Measurements from ENCODE around the gene VEGFA. TPM values are rescaled to one million over a fixed set of nuclear protein-coding genes. Genes with fewer than 3 reads are reported as not detected.

VEGFA gene
- total RNA-seq, 1 experiment from 2014 or later = 112 TPM

GRCh38 chr6:43722920-43723545 is 47.0 kb upstream of the VEGFA start:
- no peaks in the 10 kb centered on the region for H3K9me2 ChIP-seq (ENCODE audit: insufficient read depth)
- peaks cover 28% of the 10 kb centered on the region for H3K4me1 ChIP-seq (replicated peaks; ENCODE audit: insufficient read depth)
- no peak overlapping the region for H2AFZ ChIP-seq
- no TSS peak for BruUV-seq (replicated peaks)
- no peaks in the 10 kb centered on the region for H3K9me3 ChIP-seq (ENCODE audit: insufficient read depth, low read depth)
- H3K36me3 ChIP-seq (ENCODE audit: low read depth) = no peaks in the 10 kb centered on the region
- TF ChIP-seq CTCF (conservative IDR thresholded peaks at IDR 0.05) = no peak
- no peak for TF ChIP-seq EZH2 (IDR thresholded peaks at IDR 0.05; ENCODE audit: low read depth)
- H3K27ac ChIP-seq = no peak overlapping the region
- no peak overlapping the region for H3K4me3 ChIP-seq
- intact Hi-C loops (cut with micrococcal nuclease; ENCODE audit: unreplicated experiment) = loop anchor here (5.0 kb wide), 1 partner anchor 229 kb away; no protein-coding TSS in a partner anchor
- no peak overlapping the region for H3K4me2 ChIP-seq
- H4K20me1 ChIP-seq (ENCODE audit: insufficient read depth) = no peaks in the 10 kb centered on the region
- no peaks in the 10 kb centered on the region for H3K27me3 ChIP-seq (ENCODE audit: insufficient read depth, low read depth)
- H3F3A ChIP-seq (ENCODE audit: insufficient read depth, low read depth) = peaks cover 7% of the 10 kb centered on the region; the same call in 1 of the 2 replicates
- ChIA-PET POLR2A (ENCODE audit: unreplicated experiment) (interaction anchor here (0.6 kb wide), 1 partner anchor 593 kb away, joined by 4 read pairs; no protein-coding TSS in a partner anchor), CTCF (no interaction called here)
- H3K79me2 ChIP-seq (ENCODE audit: low read depth) = no peaks in the 10 kb centered on the region
- no peak for DNase-seq

GRCh38 chr6:43723737-43724295 is 46.2 kb upstream of the VEGFA start:
- H3K9me2 ChIP-seq (ENCODE audit: insufficient read depth) = no peaks in the 10 kb centered on the region
- H3K4me1 ChIP-seq (replicated peaks; ENCODE audit: insufficient read depth) = peaks cover 28% of the 10 kb centered on the region
- POLR2A ChIA-PET (ENCODE audit: unreplicated experiment) = interaction anchor here (0.6 kb wide), 1 partner anchor 47 kb away, joined by 7 read pairs; no protein-coding TSS in a partner anchor
- H3F3A ChIP-seq (ENCODE audit: insufficient read depth, low read depth) = peaks cover 7% of the 10 kb centered on the region; the same call in 1 of the 2 replicates
- no peaks in the 10 kb centered on the region for H3K9me3 ChIP-seq (ENCODE audit: insufficient read depth, low read depth)
- no peaks in the 10 kb centered on the region for H3K36me3 ChIP-seq (ENCODE audit: low read depth)
- H3K4me3 ChIP-seq = no peak overlapping the region
- no peaks in the 10 kb centered on the region for H4K20me1 ChIP-seq (ENCODE audit: insufficient read depth)
- no TSS peak for BruUV-seq (replicated peaks)
- H3K27ac ChIP-seq = no peak overlapping the region
- H3K4me2 ChIP-seq = peak overlapping the region; percentile 69
- TF ChIP-seq CTCF (conservative IDR thresholded peaks at IDR 0.05) = peak; percentile 83
- TF ChIP-seq EZH2 (IDR thresholded peaks at IDR 0.05; ENCODE audit: low read depth) = no peak
- intact Hi-C loops (cut with micrococcal nuclease; ENCODE audit: unreplicated experiment) = loop anchor here (1.0 to 5.0 kb wide), 2 partner anchors 228 to 355 kb away; no protein-coding TSS in a partner anchor
- CTCF ChIA-PET = interaction anchor here (0.5 to 1.8 kb wide), 7 partner anchors 46 to 355 kb away, joined by 3 to 8 read pairs (median 5); partner anchors contain the start of gene VEGFA
- H2AFZ ChIP-seq = no peak overlapping the region
- peak; percentile 69 to 74 for DNase-seq
- no peaks in the 10 kb centered on the region for H3K79me2 ChIP-seq (ENCODE audit: low read depth)
- H3K27me3 ChIP-seq (ENCODE audit: insufficient read depth, low read depth) = no peaks in the 10 kb centered on the region

- POLR2A ChIA-PET (ENCODE audit: unreplicated experiment) = interaction anchor here (0.6 kb wide), 2 partner anchors 47 to 355 kb away, joined by 7 to 8 read pairs; partner anchors contain the start of gene ZNF318
- TF ChIP-seq EZH2 (IDR thresholded peaks at IDR 0.05; ENCODE audit: low read depth) = no peak
- TF ChIP-seq CTCF (conservative IDR thresholded peaks at IDR 0.05) = no peak
- Histone ChIP-seq H3K9me2 (ENCODE audit: insufficient read depth) (no peaks in the 10 kb centered on the region), H3K79me2 (ENCODE audit: low read depth) (no peaks in the 10 kb centered on the region), H3K4me2 (peak overlapping the region; percentile 69), H4K20me1 (ENCODE audit: insufficient read depth) (no peaks in the 10 kb centered on the region), H3K4me1 (replicated peaks; ENCODE audit: insufficient read depth) (peaks cover 28% of the 10 kb centered on the region), H3K27me3 (ENCODE audit: insufficient read depth, low read depth) (no peaks in the 10 kb centered on the region), H2AFZ (no peak overlapping the region), H3K4me3 (no peak overlapping the region), H3K27ac (0 out of 2 replicates have a peak overlapping the region, but pooled peaks have one; percentile 38), H3K36me3 (ENCODE audit: low read depth) (no peaks in the 10 kb centered on the region), H3F3A (ENCODE audit: insufficient read depth, low read depth) (peaks cover 7% of the 10 kb centered on the region; the same call in 1 of the 2 replicates), H3K9me3 (ENCODE audit: insufficient read depth, low read depth) (no peaks in the 10 kb centered on the region)
- CTCF ChIA-PET = interaction anchor here (0.5 to 1.8 kb wide), 11 partner anchors 31 to 355 kb away, joined by 3 to 8 read pairs (median 3); partner anchors contain the start of gene VEGFA
- DNase-seq = no peak
- intact Hi-C loops (cut with micrococcal nuclease; ENCODE audit: unreplicated experiment) = loop anchor here (1.0 to 5.0 kb wide), 2 partner anchors 228 to 355 kb away; no protein-coding TSS in a partner anchor
- no TSS peak for BruUV-seq (replicated peaks)
These were observed 45.7 kb upstream of the VEGFA start for GRCh38 chr6:43724354-43724753.

All from PC-9 (cell line).